NCI-H524 treated with DMSO at 0.1 percent for 48 hours (cell line): ENCODE measurements around the gene RXFP2.
A peak's percentile ranks its signal among the peaks of the same experiment; 100 is the strongest.

Experiments
- DNase-seq: peaks from one replicate; lab custom pipeline; 2025; lab: John Stamatoyannopoulos, UW

The RXFP2 gene

DNA sequence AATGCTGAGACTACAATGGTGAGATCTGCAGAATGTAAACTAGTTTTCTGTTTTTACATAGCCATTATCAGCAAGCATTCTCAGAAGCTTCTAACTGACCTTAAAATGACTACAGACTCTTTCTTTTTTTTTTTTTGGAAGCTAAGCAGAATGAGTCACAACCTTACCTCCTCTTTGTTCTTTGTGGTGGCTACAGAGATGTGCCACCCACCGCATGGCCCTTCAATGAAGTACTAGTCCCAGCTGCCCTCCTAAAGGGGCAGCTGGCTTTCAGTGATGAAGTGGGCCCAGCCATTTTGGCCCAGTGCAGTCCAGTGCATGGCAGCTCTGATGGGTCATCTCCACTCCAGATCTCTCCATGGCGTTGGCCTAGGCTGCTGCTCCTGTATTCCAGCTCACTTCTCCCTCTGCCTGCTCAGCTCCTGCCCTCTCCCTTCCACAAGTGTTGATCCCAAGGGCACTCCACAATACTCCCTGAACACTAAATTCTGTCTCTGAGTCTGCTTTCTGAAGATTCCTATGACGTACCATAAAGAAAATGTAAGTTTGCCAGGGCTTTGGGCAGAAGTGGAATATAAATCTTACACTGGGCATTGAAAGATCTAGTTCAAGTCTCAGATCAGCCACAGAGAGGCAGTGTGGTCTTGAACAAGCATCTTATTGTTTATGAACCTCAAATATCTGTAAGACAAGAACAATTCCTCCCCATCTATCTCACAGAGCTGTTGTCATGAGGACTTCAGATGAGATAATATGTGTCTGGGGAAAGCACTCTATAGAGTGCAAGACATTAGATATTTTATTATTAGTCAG is 85.6 kb downstream of the RXFP2 start:
- peak; percentile 19 for DNase-seq

DNA sequence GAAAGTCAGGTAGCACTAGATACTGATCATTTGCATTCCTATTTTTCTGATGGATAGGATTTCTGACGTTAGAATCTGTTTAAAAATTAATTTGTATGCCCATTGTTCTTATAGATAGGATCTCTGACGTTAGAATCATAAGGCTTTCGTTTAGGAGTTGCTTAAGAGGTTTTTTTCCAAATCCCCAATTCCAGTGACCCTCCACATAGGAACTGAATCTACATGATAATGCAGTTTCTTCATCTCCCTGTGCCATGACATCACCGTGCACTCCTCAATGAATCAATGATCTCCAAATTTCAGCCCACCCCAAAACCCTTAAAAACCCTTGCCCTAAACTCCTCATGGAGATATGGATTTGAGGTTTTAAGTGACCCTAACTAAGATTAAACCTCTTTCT is 87.2 kb downstream of the RXFP2 start:
- DNase-seq = no peak

DNA sequence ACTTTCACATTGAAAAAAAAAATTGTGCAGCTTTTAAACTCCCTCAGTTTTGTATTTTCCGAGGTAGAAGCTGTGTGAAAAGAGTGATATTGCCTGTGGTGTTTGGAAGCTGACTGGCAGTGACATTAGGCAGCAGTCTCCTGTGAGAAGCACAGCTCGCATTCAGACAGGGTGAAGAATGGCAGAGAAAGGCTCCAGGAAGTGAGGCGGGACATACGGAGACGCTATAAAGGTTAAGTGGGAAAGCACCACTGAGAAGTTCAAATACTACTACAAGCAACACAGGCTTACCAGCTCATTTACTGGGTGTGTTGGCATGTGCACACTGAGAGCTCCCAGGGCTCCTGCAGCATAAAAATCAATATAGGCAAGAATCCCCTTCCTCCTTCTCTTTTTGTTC is 88.4 kb downstream of the RXFP2 start:
- no peak for DNase-seq

DNA sequence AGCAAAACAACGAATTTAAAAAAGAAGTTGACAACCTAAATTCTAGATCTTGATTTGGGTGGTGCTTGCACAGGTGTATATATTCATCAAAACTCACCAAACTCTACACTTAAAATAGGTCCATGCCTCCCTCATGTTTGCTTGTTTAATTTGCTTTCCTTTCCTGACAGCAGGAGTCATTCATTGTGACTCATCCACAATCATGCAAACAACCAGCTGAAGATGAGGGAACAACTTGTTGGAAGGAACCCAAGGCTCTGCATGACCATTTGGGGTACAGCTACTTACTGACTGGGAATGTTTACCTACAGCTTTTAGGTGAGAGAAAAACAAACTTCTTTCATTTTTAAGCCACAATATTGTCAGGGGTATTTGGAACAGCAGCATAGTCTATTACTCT is 96.6 kb downstream of the RXFP2 start:
- DNase-seq = no peak

DNA sequence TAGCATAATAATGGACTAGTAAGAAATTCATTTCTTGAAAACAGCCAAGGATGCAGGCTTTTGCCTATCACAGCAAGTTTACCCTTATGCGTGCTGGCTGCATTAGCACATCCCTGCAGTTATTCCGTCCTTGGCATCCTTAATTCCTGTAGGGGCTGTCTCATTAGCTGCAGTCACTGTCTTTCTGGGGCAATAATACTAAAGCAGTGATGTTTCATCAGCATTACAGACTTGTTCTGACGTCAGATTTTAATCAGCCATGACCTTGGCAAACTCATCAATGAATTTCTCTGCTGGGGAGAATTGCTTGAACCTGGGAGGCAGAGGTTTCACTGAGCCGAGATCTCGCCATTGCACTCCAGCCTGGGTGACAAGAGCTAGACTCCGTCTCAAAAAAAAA is 103.7 kb downstream of the RXFP2 start:
- DNase-seq = no peak

DNA sequence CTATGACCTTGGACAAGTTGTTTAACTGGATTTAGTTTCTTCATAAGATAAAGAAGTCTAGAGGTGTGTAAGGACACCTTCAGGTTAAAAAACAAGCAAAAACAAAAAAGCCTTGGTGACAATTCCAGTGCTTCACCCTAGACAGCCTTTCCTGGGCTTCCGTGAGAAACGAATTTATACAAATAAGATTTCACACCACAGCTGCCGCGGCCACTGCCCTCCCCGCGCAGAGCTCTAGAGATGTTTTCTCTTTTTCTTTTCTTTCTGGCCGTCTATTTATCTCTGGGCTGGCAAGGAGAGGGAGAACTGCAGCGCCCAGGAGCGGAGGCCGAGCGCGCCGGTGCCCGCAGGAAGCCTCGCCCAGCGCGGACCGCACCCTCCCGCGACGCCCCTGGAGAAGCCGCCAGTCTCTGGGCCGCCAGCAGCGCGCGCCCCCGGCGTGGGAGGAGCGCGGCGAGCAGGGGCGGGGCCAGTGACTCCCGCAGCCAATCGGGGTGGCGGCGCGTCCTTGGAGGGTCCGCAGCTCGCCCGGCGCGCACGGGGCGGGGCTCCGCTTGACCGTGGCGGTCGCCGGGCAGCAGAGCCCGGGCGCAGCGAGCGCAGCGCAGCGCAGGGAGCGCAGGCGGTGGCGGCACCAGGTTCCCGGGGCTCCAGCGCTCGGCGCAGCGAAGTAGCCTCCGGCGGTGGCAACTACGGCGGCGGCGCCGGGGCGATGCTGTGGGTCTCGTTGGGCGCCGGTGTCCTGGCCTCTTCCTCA is 107.0 kb downstream of the RXFP2 start:
- DNase-seq = peak; percentile 79

DNA sequence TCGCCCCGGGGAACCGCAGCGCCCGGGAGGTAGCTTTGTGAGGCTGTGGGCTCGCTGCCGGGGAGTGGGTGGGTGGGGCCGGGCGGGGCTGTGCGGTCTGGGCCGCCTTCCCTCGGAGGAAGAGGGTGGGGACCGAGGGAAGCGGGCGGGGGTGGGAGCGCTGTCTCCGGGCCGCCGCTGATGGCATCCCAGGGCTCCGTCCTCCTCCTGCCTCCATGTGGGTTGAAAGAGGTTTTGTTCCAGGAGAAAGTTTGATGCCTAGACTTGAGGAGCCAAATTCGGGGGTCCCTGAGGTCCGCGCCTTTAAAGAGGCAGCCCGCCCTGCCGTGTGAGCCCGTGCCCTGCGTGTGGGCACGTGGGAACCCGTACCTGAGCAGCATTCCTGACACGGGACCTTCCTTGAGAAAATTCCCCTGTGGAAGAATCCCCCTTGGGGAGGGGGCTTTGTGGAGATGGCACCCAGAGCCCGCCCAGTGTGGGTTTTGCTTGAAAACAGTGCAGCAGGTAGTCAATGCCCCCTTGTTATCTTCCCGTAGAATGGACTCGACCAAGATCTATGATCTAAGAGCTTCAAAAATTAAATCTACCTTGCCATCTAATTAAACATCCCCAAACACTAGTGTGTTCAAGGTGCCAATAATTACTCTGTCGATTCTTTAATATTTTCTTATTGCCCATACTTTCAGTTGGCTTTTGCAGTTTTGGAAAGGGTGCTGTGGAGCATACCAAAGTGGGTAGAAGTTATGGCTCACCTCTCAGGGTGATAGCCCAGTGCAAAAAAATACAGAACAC is 107.8 kb downstream of the RXFP2 start:
- DNase-seq = no peak

DNA sequence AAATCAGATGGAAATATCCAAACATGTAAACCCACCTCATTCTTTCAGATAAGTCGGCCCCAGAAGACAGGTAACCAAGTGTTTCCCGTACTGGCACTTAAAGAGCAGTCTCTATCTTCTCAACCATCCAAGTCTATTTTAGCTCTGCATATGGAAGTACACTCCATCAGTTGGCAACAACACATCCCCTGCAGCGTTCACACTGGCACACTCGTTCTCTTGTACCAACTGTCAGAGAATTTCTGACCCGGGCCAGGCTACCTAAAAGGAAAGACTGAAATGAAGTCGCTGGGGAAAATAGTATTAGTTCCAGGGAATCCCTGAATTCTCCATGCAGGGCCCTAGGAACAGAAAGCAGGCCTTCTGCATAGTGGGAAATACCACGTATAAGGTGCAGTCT is 109.3 kb downstream of the RXFP2 start:
- DNase-seq = no peak

DNA sequence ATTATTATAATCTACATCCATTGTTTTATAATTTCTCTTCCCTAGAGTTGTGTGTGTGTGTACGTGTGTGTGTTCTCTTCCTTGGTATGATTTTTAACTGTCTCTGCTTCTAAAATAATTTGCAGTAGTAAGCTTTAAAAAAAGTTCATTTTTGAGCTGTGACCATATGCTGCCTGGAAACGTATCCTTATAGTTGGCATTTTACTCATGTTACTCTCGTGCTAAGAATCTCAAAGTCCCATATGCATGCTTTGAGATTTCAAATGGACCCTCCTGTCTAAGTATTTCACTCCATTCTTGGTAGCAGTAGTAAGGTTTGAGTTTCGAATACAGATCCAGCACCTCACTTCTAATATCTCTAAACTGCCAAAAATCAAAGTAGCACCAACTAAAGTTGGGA is 109.9 kb downstream of the RXFP2 start:
- no peak for DNase-seq

DNA sequence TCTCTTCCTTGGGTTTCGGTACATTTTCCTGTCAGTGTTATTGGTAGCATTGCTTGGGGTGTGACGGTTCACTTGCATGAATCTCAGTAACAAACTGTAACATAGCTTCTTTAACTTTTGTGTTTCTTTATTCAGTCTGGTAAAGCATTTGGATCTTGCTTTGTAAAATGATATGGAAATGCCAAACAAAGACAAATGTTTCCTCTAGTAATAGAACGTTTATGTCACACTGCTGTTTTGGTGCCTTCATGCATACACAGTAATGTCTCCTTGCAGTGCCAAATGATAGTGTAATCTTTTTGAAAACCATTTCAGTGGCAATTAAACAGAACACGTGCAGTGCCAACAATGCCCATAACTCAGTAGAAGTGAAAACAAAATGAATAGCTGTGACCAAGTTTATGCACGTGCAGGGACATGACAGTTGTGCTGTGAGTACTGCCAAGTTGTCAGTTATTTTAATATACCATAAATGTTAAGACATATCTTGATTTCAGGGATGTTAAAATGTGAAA is 110.8 kb downstream of the RXFP2 start:
- no peak for DNase-seq

DNA sequence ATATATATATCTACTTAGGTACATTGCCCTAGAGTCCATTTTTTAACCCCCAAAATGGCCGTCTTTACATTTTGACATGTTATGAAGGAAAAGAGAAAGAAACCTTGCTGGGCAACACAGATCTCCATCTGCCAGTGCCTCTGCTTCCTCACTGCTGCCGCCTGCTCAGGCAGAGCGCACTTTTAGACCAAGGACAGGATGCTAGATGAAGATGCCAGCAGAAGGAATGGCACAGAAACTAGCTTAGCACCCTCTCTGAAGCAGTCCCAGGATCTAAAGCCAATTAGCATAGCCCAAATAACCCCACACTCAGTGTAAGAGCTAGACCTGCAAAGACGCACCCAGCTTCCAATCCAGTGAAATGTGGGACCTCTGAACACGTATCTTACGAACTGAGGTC is 111.9 kb downstream of the RXFP2 start:
- DNase-seq = no peak
